ENCODE data around the gene CMTM7. TPM values are rescaled to one million over a fixed set of nuclear protein-coding genes. Genes with fewer than 3 reads are reported as not detected.

The CMTM7 gene
- total RNA-seq, 1 experiment from 2014 or later, result 131 TPM

DNA sequence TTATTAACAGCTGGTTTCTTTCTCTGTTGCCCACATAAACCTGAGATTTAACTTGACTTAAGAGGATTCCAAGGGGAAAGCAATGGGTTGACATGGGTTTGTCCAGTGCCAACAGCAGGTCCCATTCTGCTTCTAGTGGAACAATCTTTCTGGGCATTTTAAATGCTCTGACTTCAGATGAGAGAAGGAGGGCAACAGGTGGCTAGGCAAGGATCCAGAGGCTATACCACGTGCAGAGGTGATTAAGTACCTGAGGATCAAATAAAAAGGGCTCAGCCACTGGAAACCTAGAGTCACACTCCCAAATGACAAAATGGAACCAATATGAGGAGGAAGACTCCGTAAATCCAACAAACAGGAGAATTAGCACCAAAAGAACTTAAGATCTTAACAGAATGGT lies 82.5 kb downstream of the CMTM7 start:
- DNase-seq, result no peak
- Mint-ChIP-seq H3K27me3 (ENCODE audit: unreplicated experiment) (no peaks in the 10 kb centered on the region), H3K4me1 (ENCODE audit: low read depth, unreplicated experiment) (peaks cover 19% of the 10 kb centered on the region), H3K9me3 (ENCODE audit: low read depth, unreplicated experiment) (peaks cover 3% of the 10 kb centered on the region), H3K27ac (ENCODE audit: unreplicated experiment) (peak overlapping the region; percentile 2), H3K4me3 (ENCODE audit: low read depth, unreplicated experiment) (no peak overlapping the region), H3K36me3 (ENCODE audit: insufficient read depth, unreplicated experiment) (peaks cover 68% of the 10 kb centered on the region)
- BruUV-seq (replicated peaks), result no TSS peak
- intact Hi-C loops (cut with micrococcal nuclease; ENCODE audit: unreplicated experiment), result no loop called here
- TF ChIP-seq, protein P1, sequence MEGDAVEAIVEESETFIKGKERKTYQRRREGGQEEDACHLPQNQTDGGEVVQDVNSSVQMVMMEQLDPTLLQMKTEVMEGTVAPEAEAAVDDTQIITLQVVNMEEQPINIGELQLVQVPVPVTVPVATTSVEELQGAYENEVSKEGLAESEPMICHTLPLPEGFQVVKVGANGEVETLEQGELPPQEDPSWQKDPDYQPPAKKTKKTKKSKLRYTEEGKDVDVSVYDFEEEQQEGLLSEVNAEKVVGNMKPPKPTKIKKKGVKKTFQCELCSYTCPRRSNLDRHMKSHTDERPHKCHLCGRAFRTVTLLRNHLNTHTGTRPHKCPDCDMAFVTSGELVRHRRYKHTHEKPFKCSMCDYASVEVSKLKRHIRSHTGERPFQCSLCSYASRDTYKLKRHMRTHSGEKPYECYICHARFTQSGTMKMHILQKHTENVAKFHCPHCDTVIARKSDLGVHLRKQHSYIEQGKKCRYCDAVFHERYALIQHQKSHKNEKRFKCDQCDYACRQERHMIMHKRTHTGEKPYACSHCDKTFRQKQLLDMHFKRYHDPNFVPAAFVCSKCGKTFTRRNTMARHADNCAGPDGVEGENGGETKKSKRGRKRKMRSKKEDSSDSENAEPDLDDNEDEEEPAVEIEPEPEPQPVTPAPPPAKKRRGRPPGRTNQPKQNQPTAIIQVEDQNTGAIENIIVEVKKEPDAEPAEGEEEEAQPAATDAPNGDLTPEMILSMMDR (IDR thresholded peaks at IDR 0.05; ENCODE audit: unreplicated experiment), result no peak
- CTCF ChIA-PET, result interaction anchor here (0.9 kb wide), 1 partner anchor 68 kb away, joined by 3 read pairs; no protein-coding TSS in a partner anchor

DNA sequence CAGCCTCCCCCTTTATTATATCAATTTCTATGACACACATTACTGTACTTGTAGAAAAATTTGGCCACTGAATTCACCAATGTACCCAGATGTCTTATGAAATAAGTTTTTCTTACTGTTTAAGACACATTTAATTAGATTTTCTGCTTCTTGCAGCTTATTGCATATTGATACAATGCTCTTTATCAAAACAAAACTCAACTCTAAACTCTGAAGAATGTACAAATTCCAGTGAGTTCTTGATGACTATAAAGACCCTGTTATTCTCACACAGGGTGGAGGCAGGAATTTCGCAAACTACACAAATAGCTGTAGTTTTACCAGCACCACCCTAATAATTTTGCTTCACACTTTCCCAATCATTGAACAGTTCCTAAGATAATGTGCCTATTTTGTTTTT lies 89.0 kb downstream of the CMTM7 start:
- TF ChIP-seq, protein P1 (IDR thresholded peaks at IDR 0.05; ENCODE audit: unreplicated experiment), result no peak
- BruUV-seq (replicated peaks), result no TSS peak
- Mint-ChIP-seq H3K4me1 (ENCODE audit: low read depth, unreplicated experiment) (peaks cover 5% of the 10 kb centered on the region), H3K27me3 (ENCODE audit: unreplicated experiment) (no peaks in the 10 kb centered on the region), H3K9me3 (ENCODE audit: low read depth, unreplicated experiment) (no peaks in the 10 kb centered on the region), H3K4me3 (ENCODE audit: low read depth, unreplicated experiment) (no peak overlapping the region), H3K36me3 (ENCODE audit: insufficient read depth, unreplicated experiment) (peaks cover 62% of the 10 kb centered on the region), H3K27ac (ENCODE audit: unreplicated experiment) (peak overlapping the region; percentile 33)
- no peak for DNase-seq
- intact Hi-C loops (cut with micrococcal nuclease; ENCODE audit: unreplicated experiment), result no loop called here
- CTCF ChIA-PET, result no interaction called here

DNA sequence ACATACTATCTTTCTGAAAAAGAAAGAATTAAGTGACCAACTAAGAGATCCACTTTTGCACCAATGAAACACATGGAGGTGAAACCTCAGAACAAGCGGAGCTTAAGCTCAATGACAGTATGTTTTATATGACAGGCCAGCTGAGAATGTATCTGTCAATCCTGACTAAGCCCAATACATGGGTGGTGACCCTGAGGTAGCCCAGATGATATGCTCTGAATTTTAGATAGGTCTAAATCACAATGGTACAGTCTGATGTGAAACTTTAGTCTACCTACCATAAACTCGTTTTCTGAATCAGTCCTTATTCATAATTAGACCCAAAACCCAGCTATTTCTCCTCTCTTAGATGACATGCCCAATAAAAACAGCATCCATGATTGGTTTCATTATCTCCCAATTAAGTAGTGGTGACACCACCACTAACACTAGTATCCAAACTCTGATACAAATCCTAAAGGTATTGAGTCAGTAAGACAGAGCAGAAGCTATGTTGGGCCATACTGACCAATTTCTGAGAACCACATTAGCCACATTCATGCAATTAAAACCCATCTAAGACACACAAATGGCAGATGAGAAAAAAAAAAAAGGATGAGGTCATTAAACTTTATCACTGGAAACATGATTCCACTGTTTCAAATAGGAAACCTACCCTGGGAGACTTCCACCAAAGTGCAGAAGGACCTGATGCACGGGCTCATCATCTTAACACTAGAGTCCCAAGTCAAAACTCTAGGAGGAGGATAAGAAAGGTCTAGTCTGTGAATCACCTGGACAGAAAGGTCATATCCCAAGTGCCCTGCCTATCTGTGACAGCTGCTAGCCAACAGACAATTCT lies 90.4 kb downstream of the CMTM7 start:
- TF ChIP-seq, protein P1 (IDR thresholded peaks at IDR 0.05; ENCODE audit: unreplicated experiment), result no peak
- Mint-ChIP-seq H3K4me1 (ENCODE audit: low read depth, unreplicated experiment) (peaks cover 5% of the 10 kb centered on the region), H3K4me3 (ENCODE audit: low read depth, unreplicated experiment) (no peak overlapping the region), H3K27ac (ENCODE audit: unreplicated experiment) (no peak overlapping the region), H3K27me3 (ENCODE audit: unreplicated experiment) (no peaks in the 10 kb centered on the region), H3K9me3 (ENCODE audit: low read depth, unreplicated experiment) (no peaks in the 10 kb centered on the region), H3K36me3 (ENCODE audit: insufficient read depth, unreplicated experiment) (peaks cover 70% of the 10 kb centered on the region)
- no peak for DNase-seq
- BruUV-seq (replicated peaks), result no TSS peak
- CTCF ChIA-PET, result interaction anchor here (0.6 kb wide), 1 partner anchor 233 kb away, joined by 3 read pairs; no protein-coding TSS in a partner anchor
- intact Hi-C loops (cut with micrococcal nuclease; ENCODE audit: unreplicated experiment), result no loop called here

DNA sequence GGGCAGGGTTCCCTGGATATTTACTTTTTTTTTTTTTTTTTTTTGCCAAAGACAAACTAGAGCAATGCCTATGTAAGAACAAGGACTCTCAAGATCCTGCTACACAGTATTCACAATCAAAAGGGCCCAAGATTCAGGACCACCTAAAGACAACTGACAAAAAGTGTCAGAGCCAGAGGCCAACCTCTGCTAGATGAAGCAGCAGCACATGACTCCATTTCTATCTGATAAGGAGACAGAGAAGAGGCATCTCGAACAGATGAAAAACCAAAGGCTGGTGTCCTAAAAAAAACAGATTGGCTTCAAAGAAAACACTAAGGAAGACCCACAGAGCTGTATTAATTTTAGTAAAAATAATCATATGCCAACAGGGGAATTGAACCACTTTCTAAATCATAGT lies 91.0 kb downstream of the CMTM7 start:
- Mint-ChIP-seq H3K4me1 (ENCODE audit: low read depth, unreplicated experiment) (peaks cover 5% of the 10 kb centered on the region), H3K4me3 (ENCODE audit: low read depth, unreplicated experiment) (no peak overlapping the region), H3K9me3 (ENCODE audit: low read depth, unreplicated experiment) (no peaks in the 10 kb centered on the region), H3K27me3 (ENCODE audit: unreplicated experiment) (no peaks in the 10 kb centered on the region), H3K27ac (ENCODE audit: unreplicated experiment) (peak overlapping the region; percentile 12), H3K36me3 (ENCODE audit: insufficient read depth, unreplicated experiment) (peaks cover 71% of the 10 kb centered on the region)
- BruUV-seq (replicated peaks), result no TSS peak
- CTCF ChIA-PET, result interaction anchor here (0.6 kb wide), 1 partner anchor 234 kb away, joined by 3 read pairs; no protein-coding TSS in a partner anchor
- DNase-seq, result no peak
- intact Hi-C loops (cut with micrococcal nuclease; ENCODE audit: unreplicated experiment), result no loop called here
- TF ChIP-seq, protein P1 (IDR thresholded peaks at IDR 0.05; ENCODE audit: unreplicated experiment), result no peak
